Endothelial cell of umbilical vein (primary cell): Measurements from ENCODE around the gene SAE1. TPM values are rescaled to one million over a fixed set of nuclear protein-coding genes. Genes with fewer than 3 reads are reported as not detected.

Experiments
- BruUV-seq: library from RNA; stranded (reverse); fragments of 400-500 nt; replicated peaks from 2 replicates; lab custom pipeline; 2021; lab: Mats Ljungman, UMichigan
- CTCF ChIA-PET: fragments of 300-600, 350-600 bp; sonication (Branson Sonifier 250); formaldehyde crosslinking; loops from one replicate; lab custom pipeline; 2021; ENCODE audit warnings: antibody characterized with exemption, inconsistent platforms; lab: Charles Lee
- POLR2A ChIA-PET: fragments of 300-600, 350-600 bp; sonication (Branson Sonifier 250); formaldehyde crosslinking; loops from one replicate; lab custom pipeline; 2021; ENCODE audit warnings: antibody characterized with exemption, inconsistent platforms; lab: Charles Lee
- DNase-seq: peaks from one replicate; pipeline ENCODE4 v3.0.0-alpha.2; 2011; ENCODE audit warnings: low read depth, low spot score
- FAIRE-seq: peaks from 2 replicates; lab custom pipeline; 2011; peaks lifted over from hg19 to GRCh38; lab: Jason Lieb, UNC
- H2AFZ ChIP-seq: 2 replicates; pipeline ENCODE4 v1.6.0; 2012; ENCODE audit warnings: low read depth, low read length, control low read depth, inconsistent platforms
- H3K27ac ChIP-seq: 2 replicates; pipeline ENCODE4 v1.5.1; 2011; ENCODE audit warnings: low read depth, mild to moderate bottlenecking, control low read depth, low read length, moderate library complexity; ENCODE audit not compliant: insufficient read depth
- H3K27me3 ChIP-seq, 2 experiments: 2 replicates each; pipeline versions ENCODE4 v1.6.0 to v1.6.1; 2011; ENCODE audit warnings: low read length in 2 of 2, mixed read lengths in 1 of 2; ENCODE audit not compliant: control insufficient read depth in 2 of 2, insufficient read depth in 2 of 2
- H3K36me3 ChIP-seq, 2 experiments: 2 replicates in 1 of 2; 3 replicates in 1 of 2; pipeline ENCODE4 v1.5.1; 2011; ENCODE audit warnings: low read length in 2 of 2, mild to moderate bottlenecking in 1 of 2, moderate library complexity in 1 of 2; ENCODE audit not compliant: control insufficient read depth in 2 of 2, insufficient read depth in 2 of 2; ENCODE audit errors: extremely low read depth in 1 of 2
- H3K4me1 ChIP-seq: 3 replicates; pipeline ENCODE4 v1.5.1; 2011; ENCODE audit warnings: mild to moderate bottlenecking, low read length; ENCODE audit not compliant: control insufficient read depth, insufficient read depth; ENCODE audit errors: extremely low read depth
- H3K4me2 ChIP-seq: 2 replicates; pipeline ENCODE4 v1.6.1; 2011; ENCODE audit warnings: low read length, control low read depth, mixed read lengths; ENCODE audit not compliant: insufficient read depth
- H3K4me3 ChIP-seq, 3 experiments: fragments of 200-600 bp in 1 of 3; sonication (generic), shearing (Covaris generic) in 1 of 3; replicated peaks in 1 of 3; 2 replicates each; pipeline ENCODE4 v1.5.1; 2011 to 2016; ENCODE audit warnings: control low read depth in 3 of 3, low read length in 3 of 3, mild to moderate bottlenecking in 2 of 3, inconsistent platforms in 1 of 3, low read depth in 1 of 3, moderate library complexity in 1 of 3; ENCODE audit not compliant: insufficient read depth in 1 of 3
- H3K79me2 ChIP-seq: 2 replicates; pipeline ENCODE4 v1.6.0; 2012; ENCODE audit warnings: low read length, inconsistent platforms; ENCODE audit not compliant: control insufficient read depth, insufficient read depth
- H3K9ac ChIP-seq: replicated peaks from 2 replicates; pipeline ENCODE3; 2011; ENCODE audit warnings: low read length, control low read depth; ENCODE audit not compliant: insufficient read depth; ENCODE audit errors: extremely low read depth
- H3K9me1 ChIP-seq: replicated peaks from 3 replicates; pipeline ENCODE4 v1.6.0; 2011; ENCODE audit warnings: mild to moderate bottlenecking, low read length; ENCODE audit not compliant: control insufficient read depth, insufficient read depth; ENCODE audit errors: extremely low read depth
- H3K9me3 ChIP-seq: replicated peaks from 2 replicates; pipeline ENCODE4 v1.5.1; 2012; ENCODE audit warnings: low read length, inconsistent platforms; ENCODE audit not compliant: control insufficient read depth, insufficient read depth
- H4K20me1 ChIP-seq: replicated peaks from 2 replicates; pipeline ENCODE3; 2011; ENCODE audit warnings: mild to moderate bottlenecking, low read length; ENCODE audit not compliant: control insufficient read depth, insufficient read depth; ENCODE audit errors: extremely low read depth
- EZH2 ChIP-seq: IDR thresholded peaks from 2 replicates; pipeline ENCODE4 v1.6.1; 2012; ENCODE audit warnings: borderline replicate concordance, low read depth, mild to moderate bottlenecking, moderate library complexity, low read length, inconsistent platforms; ENCODE audit not compliant: severe bottlenecking
- JUN ChIP-seq: IDR thresholded peaks from 2 replicates; pipeline ENCODE4 v1.6.1; 2011; ENCODE audit warnings: borderline replicate concordance, low read depth; ENCODE audit not compliant: insufficient read length, insufficient read depth
- MYC ChIP-seq: IDR thresholded peaks from one replicate; pipeline ENCODE4 v1.6.1; 2011; ENCODE audit warnings: mild to moderate bottlenecking, low read depth, low read length
- POLR2A ChIP-seq: IDR thresholded peaks from 2 replicates; pipeline ENCODE4 v1.6.1; 2012; ENCODE audit warnings: low read depth, mild to moderate bottlenecking, control low read depth, low read length
- dilution Hi-C: fragments of 300-500 bp; cut with MboI; formaldehyde crosslinking; loops from one replicate; pipeline ENCODE4 v1.15.0; 2019; ENCODE audit warnings: low sequenced_read_pairs; ENCODE audit not compliant: extremely low pct_ligation_motif_present
- intact Hi-C: fragments of 100-400 bp; cut with micrococcal nuclease; formaldehyde crosslinking; loops from one replicate; pipeline ENCODE4 v1.10.0; 2022
- polyA plus RNA-seq, 4 experiments: library from polyadenylated mRNA; depleted of rRNA in 3 of 4; stranded (reverse) in 3 of 4; unstranded in 1 of 4; fragments of >200 nt; gene quantifications; 2 replicates each; pipeline versions ENCODE4 v1.2.1 to v1.2.3, GENCODE V29; 2011 to 2012; ENCODE audit warnings: missing spikeins in 1 of 4
- total RNA-seq: library from RNA; stranded (reverse); gene quantifications from 2 replicates; pipeline ENCODE4 v1.2.3, GENCODE V29; 2021
- TF ChIP-seq, protein P1 (sequence below), 2 donors: IDR thresholded peaks; 1 replicate in 1 of 2; 2 replicates in 1 of 2; pipeline ENCODE4 v1.5.1; 2011; ENCODE audit warnings: low read length in 2 of 2, mild to moderate bottlenecking in 2 of 2, moderate library complexity in 2 of 2, control low read depth in 1 of 2, inconsistent platforms in 1 of 2, low read depth in 1 of 2; ENCODE audit not compliant: insufficient read depth in 1 of 2; ENCODE audit errors: extremely low read depth in 1 of 2
- TF ChIP-seq, protein P2 (sequence below): IDR thresholded peaks from 2 replicates; pipeline ENCODE4 v1.6.1; 2011; ENCODE audit not compliant: insufficient read depth, insufficient read length

SAE1 gene
- total and polyA plus RNA-seq, 2 donors (not counting 3 experiments of a cell fraction or from before 2014, with no cell fraction given), result 165 to 219 TPM

DNA sequence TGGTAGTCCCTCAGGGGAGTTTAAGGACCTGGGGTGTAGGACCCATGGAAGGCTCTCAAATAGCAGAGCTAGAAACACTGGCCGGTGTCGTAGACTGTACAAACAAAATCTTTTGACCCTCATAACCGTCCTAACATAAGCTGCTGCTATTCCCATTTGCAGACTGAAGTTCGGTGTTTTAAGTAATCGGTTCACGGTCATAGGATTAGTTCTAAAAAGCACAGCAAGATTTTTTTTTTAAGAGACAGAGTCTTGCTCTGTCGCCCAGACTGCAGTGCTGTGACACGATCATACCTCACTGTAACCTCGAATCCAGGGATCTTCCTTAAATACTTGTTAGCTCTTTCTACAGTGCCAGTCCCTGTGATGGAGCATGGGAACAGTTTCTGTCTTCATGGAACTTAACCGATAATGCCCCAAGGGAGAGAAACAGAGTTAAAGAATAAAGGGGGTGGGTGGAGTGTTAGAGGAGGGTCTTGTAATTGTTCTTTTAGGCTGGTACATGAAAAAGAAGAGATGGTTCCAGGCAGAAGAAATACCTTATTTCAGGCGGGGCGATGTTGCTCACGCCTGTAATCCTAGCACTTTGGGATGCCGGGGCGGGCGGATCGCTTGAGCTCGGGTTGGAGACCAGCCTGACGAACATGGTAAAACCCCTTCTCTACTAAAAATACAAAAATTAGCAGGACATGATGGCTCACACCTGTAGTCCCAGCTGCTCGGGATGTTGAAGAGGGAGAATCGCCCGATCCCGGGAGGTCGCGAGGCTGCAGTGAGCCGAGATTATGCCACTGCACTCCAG lies 16.6 kb upstream of the SAE1 start:
- CTCF ChIA-PET, result interaction anchor here (0.7 to 2.5 kb wide), 12 partner anchors 9 to 130 kb away, joined by 3 to 26 read pairs (median 5); partner anchors contain the start of gene SAE1
- intact Hi-C loops, result loop anchor here (1.0 to 5.0 kb wide), 4 partner anchors 17 to 252 kb away; partner anchors contain the start of genes ARHGAP35, SAE1 and TMEM160

More for the DNA sequence above, 16.6 kb upstream of the SAE1 start:
- Histone ChIP-seq H3K27me3 (no peaks in the 10 kb centered on the region), H3K4me3 (peak overlapping the region in 2 of 3 experiments; percentile 54 to 79), H3K4me1 (peaks cover 15% of the 10 kb centered on the region), H3K4me2 (peak overlapping the region; percentile 51), H2AFZ (no peak overlapping the region), H3K27ac (peak overlapping the region; percentile 92), H3K79me2 (peaks cover 31% of the 10 kb centered on the region), H4K20me1 (no peaks in the 10 kb centered on the region), H3K9me3 (no peaks in the 10 kb centered on the region), H3K9ac (peak overlapping the region; percentile 99), H3K36me3 (no peaks in the 10 kb centered on the region), H3K9me1 (no peaks in the 10 kb centered on the region)
- TSS peak; percentile 22 for BruUV-seq
- FAIRE-seq, result no peak
- dilution Hi-C loops, result no loop called here
- TF ChIP-seq POLR2A (peak; percentile 74), MYC (no peak), JUN (no peak), EZH2 (no peak)
- TF ChIP-seq, protein P1, sequence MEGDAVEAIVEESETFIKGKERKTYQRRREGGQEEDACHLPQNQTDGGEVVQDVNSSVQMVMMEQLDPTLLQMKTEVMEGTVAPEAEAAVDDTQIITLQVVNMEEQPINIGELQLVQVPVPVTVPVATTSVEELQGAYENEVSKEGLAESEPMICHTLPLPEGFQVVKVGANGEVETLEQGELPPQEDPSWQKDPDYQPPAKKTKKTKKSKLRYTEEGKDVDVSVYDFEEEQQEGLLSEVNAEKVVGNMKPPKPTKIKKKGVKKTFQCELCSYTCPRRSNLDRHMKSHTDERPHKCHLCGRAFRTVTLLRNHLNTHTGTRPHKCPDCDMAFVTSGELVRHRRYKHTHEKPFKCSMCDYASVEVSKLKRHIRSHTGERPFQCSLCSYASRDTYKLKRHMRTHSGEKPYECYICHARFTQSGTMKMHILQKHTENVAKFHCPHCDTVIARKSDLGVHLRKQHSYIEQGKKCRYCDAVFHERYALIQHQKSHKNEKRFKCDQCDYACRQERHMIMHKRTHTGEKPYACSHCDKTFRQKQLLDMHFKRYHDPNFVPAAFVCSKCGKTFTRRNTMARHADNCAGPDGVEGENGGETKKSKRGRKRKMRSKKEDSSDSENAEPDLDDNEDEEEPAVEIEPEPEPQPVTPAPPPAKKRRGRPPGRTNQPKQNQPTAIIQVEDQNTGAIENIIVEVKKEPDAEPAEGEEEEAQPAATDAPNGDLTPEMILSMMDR (IDR thresholded peaks at IDR 0.05; ENCODE audit: extremely low read depth in 1 of 2, insufficient read depth in 1 of 2, low read depth in 1 of 2, low read length in 2 of 2), result no peak
- TF ChIP-seq, protein P2, sequence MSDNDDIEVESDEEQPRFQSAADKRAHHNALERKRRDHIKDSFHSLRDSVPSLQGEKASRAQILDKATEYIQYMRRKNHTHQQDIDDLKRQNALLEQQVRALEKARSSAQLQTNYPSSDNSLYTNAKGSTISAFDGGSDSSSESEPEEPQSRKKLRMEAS, result no peak
- POLR2A ChIA-PET, result interaction anchor here (0.6 to 1.3 kb wide), 7 partner anchors 9 to 160 kb away, joined by 3 to 12 read pairs (median 6); partner anchors contain the start of gene SAE1
- no peak for DNase-seq
